Right ventricle myocardium superior (tissue), 1 donor: Measurements from ENCODE around the gene TXLNB. TPM values are rescaled to one million over a fixed set of nuclear protein-coding genes. Genes with fewer than 3 reads are reported as not detected.
A peak's percentile ranks its signal among the peaks of the same experiment; 100 is the strongest.
"Not testable (repeated sequence)": the region's sequence is repeated elsewhere in the genome, so short reads cannot be mapped to it uniquely, and the experiment has no call there.

ENCODE experiments used
- ATAC-seq: fragments of 200-7000 bp; cut with Tn5 transposase; one replicate; pipeline ENCODE4 v1.9.1; 2020; ENCODE audit warnings: mild to moderate bottlenecking; ENCODE audit not compliant: poor library complexity
- DNase-seq: peaks from one replicate; pipeline ENCODE4 v3.0.0-alpha.2; 2020
- intact Hi-C: fragments of 100-400 bp; cut with DNase I; formaldehyde crosslinking; loops from one replicate; pipeline ENCODE4 v1.11.2; 2022
- total RNA-seq: library from RNA; stranded (reverse); fragmentation: NEBNext Ultra II Directional; extraction: Animal tissue kit (Norgen Biotek cat#: 25700); gene quantifications from one replicate; pipeline ENCODE4 v1.2.1, GENCODE V29; 2021
- donor health status: DM: no; HTN: yes; CAD: no; lungs with severe emphysema.

The TXLNB gene
- total RNA-seq, 1 donor from 2014 or later, result 125 TPM

DNA sequence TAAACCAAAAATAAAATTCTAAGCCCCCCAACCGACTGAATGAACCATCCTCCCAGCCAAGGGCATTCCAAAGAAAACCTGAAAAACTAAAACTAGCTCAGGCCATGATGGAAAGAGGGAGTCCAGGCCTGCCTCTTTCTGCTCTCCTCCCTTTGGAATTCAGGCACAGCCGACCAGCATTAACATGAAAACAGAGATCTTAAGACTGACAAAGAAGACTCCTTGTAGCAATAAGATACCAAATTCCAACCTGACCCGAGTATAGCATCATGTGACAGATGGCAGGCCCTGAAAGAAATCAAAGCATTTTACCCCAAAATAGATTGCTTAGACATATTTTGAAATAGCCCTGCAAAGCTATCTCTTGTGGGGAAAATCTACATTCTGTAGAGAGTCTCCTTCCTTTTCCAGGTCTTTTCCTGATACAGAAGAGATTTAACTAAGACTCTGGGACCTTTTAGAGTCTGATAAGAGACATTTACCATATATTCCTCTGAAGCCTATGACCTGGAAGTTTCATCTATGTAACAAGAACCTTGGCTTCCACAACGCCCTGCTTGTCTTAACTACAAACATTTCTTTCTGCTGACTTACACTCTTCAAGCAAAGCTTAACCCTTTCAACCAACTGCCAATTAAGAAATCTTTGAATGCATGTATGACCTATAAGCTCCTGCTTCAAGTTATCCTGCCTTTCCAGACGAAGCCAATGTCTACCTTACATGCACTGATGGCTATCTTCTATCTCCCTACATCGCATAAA, 22.2 kb upstream of the TXLNB start:
- DNase-seq, result no peak
- ATAC-seq, result no peak
- intact Hi-C loops, result no loop called here

DNA sequence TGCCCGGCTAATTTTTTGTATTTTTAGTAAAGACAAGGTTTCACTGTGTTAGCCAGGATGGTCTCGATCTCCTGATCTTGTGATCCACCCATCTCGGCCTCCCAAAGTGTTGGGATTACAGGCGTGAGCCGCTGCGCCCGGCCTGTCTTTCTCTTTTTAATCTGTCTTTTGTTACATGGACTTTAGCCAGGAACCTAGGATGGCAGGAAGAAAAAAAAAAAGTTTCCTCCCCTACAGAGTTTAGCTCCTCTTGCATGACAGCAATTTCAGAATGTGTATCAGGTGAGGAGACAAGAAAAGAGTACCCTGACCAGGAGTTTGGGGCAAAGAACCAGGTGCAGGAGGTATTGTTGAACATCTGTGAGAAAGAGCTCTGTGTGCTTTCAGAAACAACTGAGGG, 21.4 kb upstream of the TXLNB start:
- DNase-seq (no peak), ATAC-seq (no peak)
- intact Hi-C loops, result no loop called here

DNA sequence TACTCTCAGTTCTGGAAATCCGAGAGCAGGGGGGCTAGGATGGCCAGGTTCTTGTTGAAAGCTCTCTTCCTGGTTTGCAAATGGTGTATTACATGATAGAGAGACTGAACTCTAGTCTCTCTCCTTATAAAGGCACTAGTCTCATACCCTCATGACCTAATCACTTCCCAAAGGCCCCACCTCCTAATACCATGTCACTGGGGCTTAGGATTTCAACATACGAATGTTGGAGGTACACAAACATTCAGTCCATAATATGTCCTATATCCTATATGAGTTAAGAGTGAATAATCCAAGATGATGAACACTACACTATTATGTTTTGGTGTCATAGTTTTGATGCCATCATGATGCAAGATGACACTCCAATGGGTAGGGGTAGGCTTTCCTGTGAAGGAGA, 20.0 kb upstream of the TXLNB start:
- no peak for DNase-seq
- no peak for ATAC-seq
- intact Hi-C loops, result no loop called here

- ATAC-seq (peak; percentile 51), DNase-seq (no peak)
- intact Hi-C loops, result no loop called here
Observed at GRCh38 chr6:139308936-139309603, 17.3 kb upstream of the TXLNB start.

GRCh38 chr6:139308286-139308916, 16.6 kb upstream of the TXLNB start:
- peak; percentile 52 for ATAC-seq

GRCh38 chr6:139306291-139306981, 14.6 kb upstream of the TXLNB start:
- no peak for ATAC-seq
- intact Hi-C loops, result no loop called here
- DNase-seq, result no peak

More at GRCh38 chr6:139308286-139308916, 16.6 kb upstream of the TXLNB start:
- intact Hi-C loops, result no loop called here
- no peak for DNase-seq

- intact Hi-C loops, result no loop called here
- ATAC-seq (no peak), DNase-seq (no peak)
Observed at GRCh38 chr6:139303185-139303584, 11.4 kb upstream of the TXLNB start.

DNA sequence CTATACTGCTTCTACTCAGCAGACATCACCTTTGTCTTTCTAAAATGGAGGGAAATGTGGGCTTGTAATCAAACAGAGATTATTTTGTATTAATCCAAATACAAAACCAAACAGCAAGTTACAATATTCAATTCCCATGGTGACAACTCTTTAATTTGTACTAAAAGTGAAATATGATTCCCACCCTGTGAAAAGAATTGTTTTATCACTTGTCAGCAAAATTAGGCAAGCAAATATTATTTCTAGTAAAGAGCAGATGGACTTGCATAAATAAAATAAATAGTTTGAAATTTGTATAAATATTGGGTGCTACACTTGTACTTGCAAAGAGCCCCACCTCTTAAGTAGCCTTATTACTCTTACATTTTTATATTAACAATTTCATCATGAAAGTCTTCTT, 6.1 kb upstream of the TXLNB start:
- no peak for ATAC-seq
- intact Hi-C loops, result loop anchor here (10.0 kb wide), 1 partner anchor 57 kb away; no protein-coding TSS in a partner anchor
- DNase-seq, result no peak

GRCh38 chr6:139296927-139297326, 5.1 kb upstream of the TXLNB start:
- ATAC-seq (peak; percentile 37), DNase-seq (no peak)
- intact Hi-C loops, result loop anchor here (10.0 kb wide), 1 partner anchor 58 kb away; no protein-coding TSS in a partner anchor

DNA sequence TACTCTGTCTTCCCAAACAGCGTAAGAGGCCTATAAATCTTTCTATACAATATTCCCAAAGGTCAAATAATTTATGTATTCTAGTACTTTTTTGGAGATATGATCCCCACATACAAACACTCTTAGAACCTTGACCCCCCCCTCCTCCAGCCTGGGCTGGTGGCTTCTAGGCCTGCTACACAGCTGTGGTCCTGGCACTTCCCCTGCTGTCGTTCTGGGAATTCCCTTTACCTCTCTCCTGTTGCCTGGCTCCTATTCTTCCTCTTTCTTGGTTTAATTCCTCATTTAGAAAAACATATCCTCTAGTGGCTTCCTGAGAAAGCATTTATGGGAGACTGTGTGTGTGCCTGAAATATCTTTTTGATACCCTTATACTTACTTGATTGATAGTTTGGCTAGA, 4.1 kb upstream of the TXLNB start:
- intact Hi-C loops, result loop anchor here (10.0 kb wide), 1 partner anchor 59 kb away; no protein-coding TSS in a partner anchor

GRCh38 chr6:139294090-139294489, 2.3 kb upstream of the TXLNB start:
- intact Hi-C loops, result loop anchor here (10.0 kb wide), 1 partner anchor 61 kb away; no protein-coding TSS in a partner anchor

More for the DNA sequence above, 4.1 kb upstream of the TXLNB start:
- ATAC-seq (no peak), DNase-seq (peak; percentile 54)

DNA sequence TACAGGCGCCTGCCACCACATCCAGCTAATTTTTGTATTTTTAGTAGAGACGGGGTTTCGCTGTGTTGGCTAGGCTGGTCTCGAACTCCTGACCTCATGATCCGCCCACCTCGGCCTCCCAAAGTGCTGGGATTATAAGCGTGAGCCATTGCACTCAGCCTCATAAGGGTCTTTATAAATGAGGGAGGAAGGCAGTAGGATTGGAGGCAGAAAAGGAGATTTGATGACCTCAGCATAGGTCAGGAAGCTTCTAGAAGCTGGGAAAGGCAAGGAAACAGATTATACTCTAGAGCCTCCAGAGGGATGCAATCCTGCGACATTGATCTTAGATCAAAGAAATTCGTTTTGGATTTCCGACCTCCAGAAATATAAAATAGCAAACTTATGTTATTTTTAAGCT, 1.4 kb upstream of the TXLNB start:
- not testable (repeated sequence) for DNase-seq, ATAC-seq
- intact Hi-C loops, result loop anchor here (10.0 kb wide), 1 partner anchor 62 kb away; no protein-coding TSS in a partner anchor

More at GRCh38 chr6:139294090-139294489, 2.3 kb upstream of the TXLNB start:
- no peak for DNase-seq
- no peak for ATAC-seq

- intact Hi-C loops, result loop anchor here (10.0 kb wide), 1 partner anchor 64 kb away; no protein-coding TSS in a partner anchor
- DNase-seq, result no peak
- ATAC-seq, result peak; percentile 87
Observed at GRCh38 chr6:139290787-139291311, 949 bp downstream of the TXLNB start.

DNA sequence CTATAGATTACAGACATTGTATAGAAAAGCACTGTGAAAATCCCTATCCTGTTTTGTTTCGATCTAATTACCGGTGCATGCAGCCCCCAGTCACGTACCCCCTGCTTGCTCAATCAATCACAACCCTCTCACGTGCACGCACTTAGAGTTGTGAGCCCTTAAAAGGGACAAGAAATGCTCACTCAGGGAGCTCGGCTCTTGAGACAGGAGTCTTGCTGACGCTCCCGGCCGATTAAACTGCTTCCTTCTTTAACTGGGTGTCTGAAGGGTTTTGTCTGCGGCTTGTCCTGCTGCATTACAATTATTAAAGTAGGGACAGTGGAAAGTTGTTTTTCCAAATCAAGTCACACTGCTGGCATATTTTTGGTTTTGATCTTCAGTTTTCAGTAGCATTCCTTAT, 2.6 kb downstream of the TXLNB start:
- intact Hi-C loops, result loop anchor here (5.0 kb wide), 1 partner anchor 37 kb away; no protein-coding TSS in a partner anchor
- DNase-seq, result no peak
- no peak for ATAC-seq

DNA sequence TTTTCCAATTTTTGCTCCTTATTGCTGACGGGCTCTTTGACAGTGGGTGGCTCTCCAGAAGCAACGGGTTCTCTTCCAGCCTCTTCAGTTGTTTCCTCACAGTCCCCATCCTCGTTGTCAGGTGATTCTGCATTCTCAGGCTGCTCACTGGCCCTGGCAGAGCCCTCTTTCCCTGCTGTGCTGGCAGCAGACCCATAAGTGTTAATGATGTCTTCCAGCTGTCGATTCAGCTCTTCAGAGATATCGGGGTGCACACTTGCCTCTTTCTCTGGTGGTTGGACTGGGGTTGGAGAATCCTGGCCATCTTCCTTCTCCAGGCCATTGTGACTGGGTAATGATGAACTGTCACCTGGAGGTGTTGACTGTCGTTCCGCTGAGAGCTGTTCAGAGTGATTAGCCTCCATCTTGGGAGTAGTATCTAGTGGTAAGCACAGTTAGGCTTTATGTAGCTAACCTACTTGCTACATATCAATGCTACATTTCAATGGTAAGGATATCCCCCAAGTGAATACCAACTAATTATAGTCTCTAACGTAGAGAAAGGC, 3.2 kb downstream of the TXLNB start:
- ATAC-seq, result peak; percentile 48
- DNase-seq, result no peak
- intact Hi-C loops, result loop anchor here (5.0 kb wide), 1 partner anchor 36 kb away; no protein-coding TSS in a partner anchor

- no peak for DNase-seq
- no peak for ATAC-seq
- intact Hi-C loops, result loop anchor here (5.0 kb wide), 1 partner anchor 36 kb away; no protein-coding TSS in a partner anchor
Observed at GRCh38 chr6:139287868-139288267, 3.9 kb downstream of the TXLNB start.

GRCh38 chr6:139286438-139286837, 5.4 kb downstream of the TXLNB start:
- not testable (repeated sequence) for DNase-seq, ATAC-seq
- intact Hi-C loops, result loop anchor here (5.0 kb wide), 1 partner anchor 34 kb away; no protein-coding TSS in a partner anchor

DNA sequence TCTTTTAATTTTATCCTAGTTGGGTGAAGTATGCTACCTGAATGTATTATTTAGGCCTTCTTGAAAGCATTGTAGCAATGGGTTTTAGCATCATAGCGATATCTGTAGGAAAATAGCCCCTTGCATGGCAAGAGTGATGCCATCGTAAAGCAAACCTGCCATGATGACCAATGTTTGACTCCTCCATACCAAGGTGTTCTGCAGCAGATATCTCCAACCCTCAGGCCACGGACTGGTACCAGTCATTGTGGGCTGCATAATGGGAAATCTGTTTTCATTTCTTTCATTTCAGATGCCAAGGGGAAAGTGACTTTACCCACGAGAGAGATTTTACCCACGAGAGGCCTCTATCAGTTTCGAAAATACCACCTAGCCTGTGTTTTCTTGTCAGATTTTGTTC, 6.2 kb downstream of the TXLNB start:
- no peak for ATAC-seq
- DNase-seq, result no peak
- intact Hi-C loops, result loop anchor here (5.0 kb wide), 1 partner anchor 33 kb away; no protein-coding TSS in a partner anchor
